ENCODE results near the gene BHLHA15.

DNA sequence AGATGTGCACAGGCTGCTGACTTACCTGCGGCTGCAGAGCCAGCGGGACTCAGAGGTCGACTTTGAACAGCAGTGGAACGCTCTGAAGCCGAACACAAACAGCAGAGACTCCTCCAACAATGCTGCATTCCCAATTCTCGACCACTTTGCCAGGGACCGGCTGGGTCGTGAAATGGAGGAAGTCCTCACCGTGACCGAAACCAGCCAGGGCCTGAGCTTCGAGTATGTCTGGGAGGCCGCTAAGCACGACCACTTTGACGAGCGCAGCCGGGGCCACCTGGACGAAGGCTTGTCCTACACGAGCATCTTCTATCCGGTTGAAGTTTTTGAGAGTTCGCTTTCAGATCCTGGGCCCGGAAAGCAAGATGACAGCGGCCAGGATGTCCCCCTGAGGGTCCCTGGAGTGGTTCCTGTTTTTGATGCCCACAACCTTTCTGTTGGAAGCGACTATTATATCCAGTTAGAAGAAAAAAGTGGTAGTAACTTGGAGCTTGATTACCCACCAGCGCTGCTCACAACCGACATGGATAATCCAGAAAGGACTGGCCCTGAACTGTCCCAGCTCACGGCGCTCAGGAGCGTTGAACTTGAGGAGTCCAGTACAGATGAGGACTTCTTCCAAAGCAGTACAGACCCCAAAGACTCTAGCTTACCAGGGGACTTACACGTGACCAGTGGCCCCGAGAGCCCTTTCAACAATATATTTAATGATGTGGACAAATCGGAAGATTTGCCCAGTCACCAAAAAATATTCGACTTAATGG is 19.4 kb upstream of the BHLHA15 start:
- TF ChIP-seq, protein P1, sequence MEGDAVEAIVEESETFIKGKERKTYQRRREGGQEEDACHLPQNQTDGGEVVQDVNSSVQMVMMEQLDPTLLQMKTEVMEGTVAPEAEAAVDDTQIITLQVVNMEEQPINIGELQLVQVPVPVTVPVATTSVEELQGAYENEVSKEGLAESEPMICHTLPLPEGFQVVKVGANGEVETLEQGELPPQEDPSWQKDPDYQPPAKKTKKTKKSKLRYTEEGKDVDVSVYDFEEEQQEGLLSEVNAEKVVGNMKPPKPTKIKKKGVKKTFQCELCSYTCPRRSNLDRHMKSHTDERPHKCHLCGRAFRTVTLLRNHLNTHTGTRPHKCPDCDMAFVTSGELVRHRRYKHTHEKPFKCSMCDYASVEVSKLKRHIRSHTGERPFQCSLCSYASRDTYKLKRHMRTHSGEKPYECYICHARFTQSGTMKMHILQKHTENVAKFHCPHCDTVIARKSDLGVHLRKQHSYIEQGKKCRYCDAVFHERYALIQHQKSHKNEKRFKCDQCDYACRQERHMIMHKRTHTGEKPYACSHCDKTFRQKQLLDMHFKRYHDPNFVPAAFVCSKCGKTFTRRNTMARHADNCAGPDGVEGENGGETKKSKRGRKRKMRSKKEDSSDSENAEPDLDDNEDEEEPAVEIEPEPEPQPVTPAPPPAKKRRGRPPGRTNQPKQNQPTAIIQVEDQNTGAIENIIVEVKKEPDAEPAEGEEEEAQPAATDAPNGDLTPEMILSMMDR (IDR thresholded peaks at IDR 0.05; ENCODE audit: insufficient read depth, low read length, poor library complexity, severe bottlenecking): no peak
- TF ChIP-seq EZH2phosphoT487 (conservative IDR thresholded peaks at IDR 0.05; ENCODE audit: low read length): no peak
